ENCODE data around the gene SWT1.
"Not testable (repeated sequence)": the region's sequence is repeated elsewhere in the genome, so short reads cannot be mapped to it uniquely, and the experiment has no call there.

DNA sequence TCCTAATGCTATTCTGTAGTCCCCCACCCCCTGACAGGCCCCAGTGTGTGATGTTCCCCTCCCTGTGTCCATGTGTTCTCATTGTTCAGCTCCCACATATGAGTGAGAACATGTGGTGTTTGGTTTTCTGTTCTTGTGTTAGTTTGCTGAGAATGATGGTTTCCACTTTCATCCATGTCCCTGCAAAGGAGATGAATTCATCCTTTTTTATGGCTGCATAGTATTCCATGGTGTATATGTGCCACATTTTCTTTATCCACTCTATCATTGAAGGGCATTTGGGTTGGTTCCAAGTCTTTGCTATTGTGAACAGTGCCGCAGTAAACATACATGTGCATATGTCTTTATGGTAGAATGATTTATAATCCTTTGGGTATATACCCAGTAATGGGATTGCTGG, 52.4 kb downstream of the SWT1 start:
- not testable (repeated sequence) for TF ChIP-seq CTCF (IDR thresholded peaks at IDR 0.05); POLR2AphosphoS5 (IDR thresholded peaks at IDR 0.05; ENCODE audit: low read depth, low read length); TCF7L2 (IDR thresholded peaks at IDR 0.05; ENCODE audit: low read depth, low read length); SIN3A (IDR thresholded peaks at IDR 0.05; ENCODE audit: borderline replicate concordance, insufficient read depth, low read depth, low read length)
- TF ChIP-seq, protein P1, sequence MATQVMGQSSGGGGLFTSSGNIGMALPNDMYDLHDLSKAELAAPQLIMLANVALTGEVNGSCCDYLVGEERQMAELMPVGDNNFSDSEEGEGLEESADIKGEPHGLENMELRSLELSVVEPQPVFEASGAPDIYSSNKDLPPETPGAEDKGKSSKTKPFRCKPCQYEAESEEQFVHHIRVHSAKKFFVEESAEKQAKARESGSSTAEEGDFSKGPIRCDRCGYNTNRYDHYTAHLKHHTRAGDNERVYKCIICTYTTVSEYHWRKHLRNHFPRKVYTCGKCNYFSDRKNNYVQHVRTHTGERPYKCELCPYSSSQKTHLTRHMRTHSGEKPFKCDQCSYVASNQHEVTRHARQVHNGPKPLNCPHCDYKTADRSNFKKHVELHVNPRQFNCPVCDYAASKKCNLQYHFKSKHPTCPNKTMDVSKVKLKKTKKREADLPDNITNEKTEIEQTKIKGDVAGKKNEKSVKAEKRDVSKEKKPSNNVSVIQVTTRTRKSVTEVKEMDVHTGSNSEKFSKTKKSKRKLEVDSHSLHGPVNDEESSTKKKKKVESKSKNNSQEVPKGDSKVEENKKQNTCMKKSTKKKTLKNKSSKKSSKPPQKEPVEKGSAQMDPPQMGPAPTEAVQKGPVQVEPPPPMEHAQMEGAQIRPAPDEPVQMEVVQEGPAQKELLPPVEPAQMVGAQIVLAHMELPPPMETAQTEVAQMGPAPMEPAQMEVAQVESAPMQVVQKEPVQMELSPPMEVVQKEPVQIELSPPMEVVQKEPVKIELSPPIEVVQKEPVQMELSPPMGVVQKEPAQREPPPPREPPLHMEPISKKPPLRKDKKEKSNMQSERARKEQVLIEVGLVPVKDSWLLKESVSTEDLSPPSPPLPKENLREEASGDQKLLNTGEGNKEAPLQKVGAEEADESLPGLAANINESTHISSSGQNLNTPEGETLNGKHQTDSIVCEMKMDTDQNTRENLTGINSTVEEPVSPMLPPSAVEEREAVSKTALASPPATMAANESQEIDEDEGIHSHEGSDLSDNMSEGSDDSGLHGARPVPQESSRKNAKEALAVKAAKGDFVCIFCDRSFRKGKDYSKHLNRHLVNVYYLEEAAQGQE (IDR thresholded peaks at IDR 0.05; ENCODE audit: insufficient read depth in 1 of 2, low read depth in 2 of 2, low read length in 1 of 2) = not testable (repeated sequence)

All from Panc1 (cell line).